ENCODE measurements around the gene THBD. TPM values are rescaled to one million over a fixed set of nuclear protein-coding genes. Genes with fewer than 3 reads are reported as not detected.

The THBD gene
- total RNA-seq, 1 experiment from 2014 or later = 0.28 TPM

- Histone ChIP-seq H3K18ac (ENCODE audit: insufficient read length, low read depth, low read length) (no peak overlapping the region), H2AFZ (ENCODE audit: low read length) (no peak overlapping the region), H3K14ac (ENCODE audit: insufficient read depth, low read length) (no peak overlapping the region), H3K23me2 (ENCODE audit: insufficient read length, low read depth, low read length, poor library complexity, severe bottlenecking) (no peaks in the 10 kb centered on the region), H3K27me3 (ENCODE audit: insufficient read depth, low read length) (no peaks in the 10 kb centered on the region), H2BK20ac (ENCODE audit: low read depth, low read length, poor library complexity, severe bottlenecking) (no peak overlapping the region), H3K56ac (ENCODE audit: insufficient read length, low read depth, low read length) (no peak overlapping the region), H3K79me2 (ENCODE audit: insufficient read depth, low read length) (no peaks in the 10 kb centered on the region), H3K4ac (ENCODE audit: low read depth, low read length) (no peak overlapping the region), H3K79me1 (ENCODE audit: insufficient read depth, low read depth, low read length, poor library complexity, severe bottlenecking) (no peaks in the 10 kb centered on the region), H3K9ac (ENCODE audit: extremely low read depth, insufficient read length, low read length) (no peak overlapping the region), H4K5ac (ENCODE audit: insufficient read length, low read depth, low read length) (no peak overlapping the region), H2BK120ac (ENCODE audit: low read depth, low read length, poor library complexity, severe bottlenecking) (no peak overlapping the region), H2BK5ac (ENCODE audit: insufficient read length, low read length) (no peak overlapping the region), H4K8ac (replicated peaks; ENCODE audit: insufficient read length, low read depth, low read length) (no peak overlapping the region), H2BK12ac (ENCODE audit: insufficient read length, low read depth, low read length) (no peak overlapping the region), H2AK5ac (ENCODE audit: insufficient read length, low read length) (no peak overlapping the region), H3T11ph (ENCODE audit: low read length) (no peak overlapping the region), H3K4me2 (ENCODE audit: insufficient read depth, insufficient read length, low read length) (no peak overlapping the region), H4K20me1 (ENCODE audit: control insufficient read depth, insufficient read depth, insufficient read length) (no peaks in the 10 kb centered on the region), H3K23ac (ENCODE audit: insufficient read length, low read depth, low read length) (no peak overlapping the region), H3K4me1 (ENCODE audit: insufficient read depth, low read length) (no peaks in the 10 kb centered on the region), H2BK15ac (ENCODE audit: low read depth, low read length) (no peak overlapping the region), H4K91ac (ENCODE audit: insufficient read length, low read depth, low read length) (no peak overlapping the region), H3K9me3 (ENCODE audit: control insufficient read depth, low read depth, low read length) (no peaks in the 10 kb centered on the region), H3K27ac (ENCODE audit: insufficient read length, low read depth, low read length) (no peak overlapping the region)
- Mint-ChIP-seq H3K27ac (no peak overlapping the region), H3K4me1 (peaks cover 17 to 23% of the 10 kb centered on the region in 2 experiments), H3K4me3 (no peak overlapping the region), H3K9me3 (no peaks in the 10 kb centered on the region), H3K27me3 (ENCODE audit: low read depth) (peaks cover 8% of the 10 kb centered on the region; the same call in 1 of the 2 replicates), H3K36me3 (ENCODE audit: insufficient read depth in 1 of 3, low read depth in 3 of 3) (no peaks in the 10 kb centered on the region)
- no CpG with 5 or more reads among the region's 8 CpGs for WGBS (ENCODE audit: extremely low coverage, insufficient read length, low lambda C conversion rate)
- TF ChIP-seq, protein P1, sequence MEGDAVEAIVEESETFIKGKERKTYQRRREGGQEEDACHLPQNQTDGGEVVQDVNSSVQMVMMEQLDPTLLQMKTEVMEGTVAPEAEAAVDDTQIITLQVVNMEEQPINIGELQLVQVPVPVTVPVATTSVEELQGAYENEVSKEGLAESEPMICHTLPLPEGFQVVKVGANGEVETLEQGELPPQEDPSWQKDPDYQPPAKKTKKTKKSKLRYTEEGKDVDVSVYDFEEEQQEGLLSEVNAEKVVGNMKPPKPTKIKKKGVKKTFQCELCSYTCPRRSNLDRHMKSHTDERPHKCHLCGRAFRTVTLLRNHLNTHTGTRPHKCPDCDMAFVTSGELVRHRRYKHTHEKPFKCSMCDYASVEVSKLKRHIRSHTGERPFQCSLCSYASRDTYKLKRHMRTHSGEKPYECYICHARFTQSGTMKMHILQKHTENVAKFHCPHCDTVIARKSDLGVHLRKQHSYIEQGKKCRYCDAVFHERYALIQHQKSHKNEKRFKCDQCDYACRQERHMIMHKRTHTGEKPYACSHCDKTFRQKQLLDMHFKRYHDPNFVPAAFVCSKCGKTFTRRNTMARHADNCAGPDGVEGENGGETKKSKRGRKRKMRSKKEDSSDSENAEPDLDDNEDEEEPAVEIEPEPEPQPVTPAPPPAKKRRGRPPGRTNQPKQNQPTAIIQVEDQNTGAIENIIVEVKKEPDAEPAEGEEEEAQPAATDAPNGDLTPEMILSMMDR (conservative IDR thresholded peaks at IDR 0.05) = no peak
- no peak for DNase-seq
Observed at GRCh38 chr20:23094927-23095326, 45.5 kb upstream of the THBD start.
